IPS-18c (cell line): ENCODE data around the gene MAGEA9.
"Not testable (repeated sequence)": the region's sequence is repeated elsewhere in the genome, so short reads cannot be mapped to it uniquely, and the experiment has no call there.

Source experiments
- H3K4me3 ChIP-seq: 2 replicates; pipeline ENCODE4 v1.7.0; 2013; ENCODE audit warnings: low read depth, mild to moderate bottlenecking, low read length, moderate library complexity; ENCODE audit not compliant: insufficient read depth
- H3K9me3 ChIP-seq: one replicate; pipeline ENCODE4 v1.6.1; 2013; ENCODE audit warnings: mild to moderate bottlenecking, low read length, moderate library complexity; ENCODE audit not compliant: control insufficient read depth, insufficient read depth

The MAGEA9 gene

DNA sequence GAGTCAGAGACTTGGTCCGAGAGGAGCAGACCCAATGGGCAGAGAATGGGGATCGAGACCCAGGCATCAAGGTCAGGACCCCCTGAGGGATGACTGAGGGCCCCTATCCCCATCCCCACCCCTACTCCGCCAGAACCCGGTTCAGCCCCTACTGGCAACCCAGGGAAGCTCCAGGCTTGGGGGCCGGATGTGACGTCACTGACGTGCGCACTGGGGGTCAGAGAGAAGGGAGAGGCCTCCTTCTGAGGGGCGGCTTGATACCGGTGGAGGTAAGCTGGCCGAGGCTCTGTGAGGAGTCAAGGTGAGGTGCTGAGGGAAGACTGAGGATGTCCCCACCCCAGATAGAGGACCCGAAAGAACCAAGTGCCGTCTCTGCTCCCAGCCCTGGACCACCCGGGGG is at the start of gene MAGEA9:
Gene MAGEA9 (plus strand): TSS at position 204 of the 400 bp plus-strand sequence. CDS start 4,281 bp downstream, outside the sequence.
- not testable (repeated sequence) for H3K4me3 ChIP-seq, H3K9me3 ChIP-seq

DNA sequence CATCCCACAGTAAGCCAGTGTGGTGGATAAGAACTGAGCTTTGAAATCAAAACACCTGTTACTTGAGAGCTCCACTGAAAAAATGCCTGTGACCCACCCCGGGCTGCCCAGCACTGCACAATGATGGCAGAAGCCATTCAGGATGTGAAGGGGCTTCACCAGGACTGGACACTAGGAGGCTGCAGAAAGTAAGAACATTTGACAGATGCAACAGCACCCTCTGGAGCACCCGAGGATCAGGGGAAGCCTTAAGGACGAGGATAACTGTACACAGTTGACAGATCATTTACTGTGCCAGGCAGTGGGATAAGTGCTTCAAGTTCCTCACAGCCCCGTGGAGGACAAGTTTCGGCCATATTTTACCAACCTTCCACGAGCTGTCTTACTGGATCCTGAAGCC is 39.5 kb upstream of the MAGEA9 start:
- H3K4me3 ChIP-seq, H3K9me3 ChIP-seq: not testable (repeated sequence)

DNA sequence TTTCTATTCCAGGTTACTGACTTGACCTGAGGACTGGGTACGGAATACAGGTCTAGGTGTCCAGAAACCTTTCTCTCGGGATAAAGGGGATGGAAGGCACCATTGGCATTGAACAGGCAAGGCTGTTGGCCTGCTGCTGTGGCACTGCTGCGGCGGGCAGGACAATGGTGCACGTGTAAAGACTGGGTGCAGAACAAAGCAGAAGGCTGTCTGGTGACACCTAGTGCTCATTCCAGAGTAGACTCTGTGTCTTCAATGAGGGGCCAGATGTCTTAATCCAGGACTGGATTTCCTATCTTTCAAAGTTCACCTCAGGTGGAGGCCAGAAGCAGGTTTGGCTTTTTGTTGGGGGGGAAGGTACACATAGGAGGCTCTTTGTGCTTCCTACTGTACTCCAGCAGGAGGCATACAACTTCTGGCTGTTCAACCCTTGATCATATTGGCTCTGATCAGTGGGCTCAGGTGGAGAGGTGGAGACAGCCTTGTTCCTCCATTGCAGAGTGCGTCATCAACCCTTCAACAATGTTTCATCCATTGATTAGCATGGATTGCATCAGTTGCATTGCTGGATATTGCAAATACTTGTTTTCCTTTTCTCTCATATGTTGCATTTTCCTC is 35.2 kb upstream of the MAGEA9 start:
- H3K9me3 ChIP-seq, H3K4me3 ChIP-seq: not testable (repeated sequence)

DNA sequence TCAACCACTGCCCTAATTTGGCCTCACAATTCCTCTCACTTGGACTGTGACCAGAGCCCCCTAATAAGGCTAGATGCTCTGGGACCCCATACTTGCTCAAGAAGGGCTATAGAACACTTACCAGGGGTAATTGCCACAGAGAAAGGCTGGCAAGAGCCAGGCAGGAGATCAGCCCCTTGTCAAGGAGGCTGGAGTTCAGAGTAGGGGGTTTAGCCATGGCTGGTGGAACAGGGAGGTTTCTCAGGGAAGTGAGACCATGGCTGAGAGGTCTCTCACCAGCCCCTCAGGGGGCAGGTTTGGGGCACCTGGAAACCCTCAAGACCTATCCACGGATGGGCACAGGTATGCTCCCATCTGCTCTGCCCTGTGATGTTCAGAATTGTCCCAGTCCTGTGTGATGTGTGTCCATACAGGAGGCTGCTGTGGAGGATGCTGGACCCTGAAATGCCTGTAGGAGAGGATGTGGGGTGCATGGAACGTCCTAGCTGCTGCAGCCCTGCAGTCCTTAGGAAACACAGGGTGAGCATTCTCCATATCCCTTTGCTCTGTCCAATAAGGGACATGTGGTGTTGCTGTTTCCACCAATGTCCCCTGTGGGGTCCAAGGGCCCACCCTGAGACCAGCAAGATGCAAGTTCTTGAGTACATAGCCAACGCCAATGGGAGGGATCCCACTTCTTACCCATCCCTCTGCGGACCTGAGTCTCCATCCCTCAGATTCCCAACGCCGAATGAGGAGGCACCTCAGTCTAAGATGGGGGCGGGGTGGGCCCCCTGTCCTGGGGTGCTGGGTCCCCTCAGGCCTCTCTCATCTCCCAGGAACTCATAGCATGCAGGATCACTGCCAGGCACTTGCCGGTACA is 24.3 kb upstream of the MAGEA9 start:
- Histone ChIP-seq H3K9me3 (peaks cover 4% of the 10 kb centered on the region), H3K4me3 (no peak overlapping the region)

DNA sequence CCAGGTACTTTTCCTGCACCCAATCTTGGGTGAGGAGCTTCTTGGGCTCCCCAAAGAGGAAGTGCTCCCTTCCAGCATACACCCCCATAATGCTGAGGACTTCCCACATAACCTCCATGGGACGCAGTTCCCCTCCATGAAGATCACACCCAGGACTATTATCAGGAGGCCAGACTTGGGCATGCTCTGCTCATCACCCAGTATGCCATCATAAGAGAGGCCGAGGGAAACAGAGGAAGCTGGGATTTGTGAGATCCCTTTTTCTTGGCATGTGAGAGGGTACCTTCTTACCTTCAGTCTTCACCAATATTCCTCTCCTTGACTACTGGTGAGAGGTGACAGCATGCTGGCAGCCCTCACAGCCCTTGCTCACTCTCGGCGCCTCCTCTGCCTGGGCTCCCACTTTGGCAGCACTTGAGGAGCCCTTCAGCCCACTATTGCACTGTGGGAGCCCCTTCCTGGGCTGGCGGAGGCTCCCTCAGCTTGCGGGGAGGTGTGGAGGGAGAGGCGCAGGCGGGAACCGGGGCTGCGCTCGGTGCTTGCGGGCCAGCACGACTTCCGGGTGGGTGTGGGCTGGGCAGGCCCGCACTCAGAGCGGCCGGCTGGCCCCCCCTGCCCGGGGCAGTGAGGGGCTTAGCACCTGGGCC is 23.5 kb upstream of the MAGEA9 start:
- Histone ChIP-seq H3K9me3 (peaks cover 4% of the 10 kb centered on the region), H3K4me3 (no peak overlapping the region)

- not testable (repeated sequence) for H3K4me3 ChIP-seq, H3K9me3 ChIP-seq
These were observed 23.0 kb upstream of the MAGEA9 start for GRCh38 chrX:149758715-149759078.

DNA sequence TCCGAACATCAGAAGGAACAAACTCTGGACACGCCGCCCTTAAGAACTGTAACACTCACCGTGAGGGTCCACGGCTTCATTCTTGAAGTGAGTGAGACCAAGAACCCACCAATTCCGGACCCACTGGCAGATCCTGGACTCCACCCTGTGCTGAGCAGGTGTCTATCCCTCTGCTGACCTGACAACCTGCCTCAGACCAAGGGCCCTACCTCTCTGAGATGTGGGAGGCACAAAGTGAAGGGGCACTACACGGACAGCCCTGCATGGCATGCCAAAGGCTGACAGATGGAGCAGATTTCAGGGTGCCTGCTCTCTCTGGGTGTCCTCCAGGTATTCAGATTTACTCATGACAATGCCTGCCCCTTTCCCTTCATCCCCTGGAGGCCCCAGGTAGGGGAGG is 21.9 kb upstream of the MAGEA9 start:
- peaks cover 4% of the 10 kb centered on the region for H3K9me3 ChIP-seq

DNA sequence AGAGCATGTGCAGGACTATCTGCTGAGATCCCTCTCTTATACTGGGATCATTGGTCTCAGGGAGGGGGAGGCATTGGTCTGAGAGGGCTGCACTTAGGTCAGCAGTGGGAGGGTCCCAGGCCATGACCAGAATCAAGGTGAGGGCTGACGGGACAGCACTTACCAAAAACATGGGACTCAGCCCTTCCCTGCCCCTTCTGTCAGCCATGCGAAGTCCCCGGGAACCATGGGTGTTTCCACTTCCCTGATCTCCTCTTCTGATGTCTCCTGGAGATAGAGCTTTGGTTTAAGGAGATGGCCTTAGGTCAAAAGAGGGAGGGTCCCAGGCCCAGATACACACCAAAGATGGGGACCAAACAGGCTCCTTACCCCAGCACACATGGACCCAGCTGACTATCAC is 20.8 kb upstream of the MAGEA9 start:
- no peaks in the 10 kb centered on the region for H3K9me3 ChIP-seq
- H3K4me3 ChIP-seq: no peak overlapping the region

More for the DNA sequence above, 21.9 kb upstream of the MAGEA9 start:
- H3K4me3 ChIP-seq: no peak overlapping the region

DNA sequence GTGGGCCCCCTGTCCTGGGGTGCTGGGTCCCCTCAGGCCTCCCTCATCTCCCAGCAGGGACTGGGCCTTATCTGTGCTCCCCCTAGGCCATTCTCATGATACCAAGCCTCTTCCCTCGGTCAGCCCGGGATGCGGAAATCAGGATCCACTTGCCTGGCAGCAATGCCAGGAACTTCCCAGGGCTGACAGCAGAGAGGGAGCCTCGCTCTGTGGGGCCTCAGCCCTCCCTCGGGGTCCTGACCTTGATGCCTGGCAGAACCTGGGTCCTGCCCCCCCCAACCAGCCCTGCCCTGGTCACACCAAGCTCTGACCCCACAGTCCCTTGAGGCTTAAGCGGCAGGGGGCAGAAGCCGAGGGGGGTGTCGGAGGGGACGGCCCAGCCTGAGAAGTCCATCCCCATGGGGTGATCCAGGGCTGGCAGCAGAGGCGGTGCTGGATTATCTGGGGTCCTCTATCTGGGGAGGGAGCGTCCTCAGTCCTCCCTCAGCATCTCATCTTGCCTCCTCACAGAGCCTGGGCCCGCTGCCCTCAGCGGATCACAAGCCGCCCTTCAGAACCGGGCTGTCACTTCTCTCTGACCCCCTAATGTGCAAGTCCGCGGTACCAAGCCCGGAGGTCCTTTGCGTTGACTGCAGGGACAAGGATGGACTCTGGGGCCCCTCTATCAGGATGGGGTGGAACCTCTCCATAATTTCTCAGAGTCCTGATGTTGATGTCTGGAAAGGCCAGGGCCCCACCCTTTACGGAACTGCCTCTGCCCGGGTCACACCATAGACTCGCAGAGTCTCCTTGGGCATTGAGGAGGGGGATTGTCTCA is 19.7 kb upstream of the MAGEA9 start:
- not testable (repeated sequence) for H3K9me3 ChIP-seq, H3K4me3 ChIP-seq

DNA sequence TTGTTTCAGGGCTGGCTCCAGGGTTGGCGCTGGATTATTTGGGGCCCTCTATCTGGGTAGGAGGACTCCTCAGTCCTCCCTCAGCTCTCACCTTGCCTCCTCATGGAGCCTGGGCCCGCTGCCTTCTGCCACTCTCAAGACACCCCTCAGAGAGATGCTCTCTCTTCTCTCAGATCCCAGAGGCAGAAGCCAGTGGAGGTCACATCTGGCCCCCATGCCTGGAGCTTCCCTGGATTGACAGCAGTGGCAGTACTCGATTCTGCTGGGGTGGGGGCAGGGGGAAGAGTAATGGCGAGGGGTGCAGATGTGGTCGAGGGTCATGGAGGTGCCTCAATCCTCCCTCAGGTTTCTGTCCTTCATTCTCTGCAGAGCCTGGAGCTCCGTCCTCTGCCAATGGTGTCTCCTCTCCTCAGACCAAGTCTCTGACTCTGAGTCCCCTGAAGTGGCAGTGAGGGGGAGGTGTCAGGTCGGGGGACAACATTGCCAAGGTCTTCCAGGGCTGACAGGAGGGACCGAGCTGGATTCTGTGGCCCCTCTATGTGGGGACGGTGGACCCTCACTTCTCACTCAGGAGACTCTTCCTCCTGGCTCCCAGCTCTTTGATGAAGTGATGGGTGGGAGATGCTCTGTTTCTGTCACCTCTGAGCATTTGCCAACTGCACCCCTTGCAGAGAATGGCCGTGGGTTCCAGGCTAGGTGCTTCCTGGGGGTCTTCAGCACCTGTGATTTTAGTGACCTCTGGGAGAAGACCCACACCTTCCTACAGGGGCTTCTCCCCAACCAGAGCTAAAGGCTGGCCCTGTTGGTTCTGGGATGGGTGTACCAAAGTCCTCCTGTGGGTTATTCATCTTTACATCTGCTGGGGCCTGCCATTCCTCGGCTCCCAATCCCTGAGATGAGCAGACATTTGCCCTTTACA is 18.8 kb upstream of the MAGEA9 start:
- Histone ChIP-seq H3K4me3 (no peak overlapping the region), H3K9me3 (no peaks in the 10 kb centered on the region)

GRCh38 chrX:149770344-149770743 is 11.4 kb upstream of the MAGEA9 start:
- H3K4me3 ChIP-seq, H3K9me3 ChIP-seq: not testable (repeated sequence)

DNA sequence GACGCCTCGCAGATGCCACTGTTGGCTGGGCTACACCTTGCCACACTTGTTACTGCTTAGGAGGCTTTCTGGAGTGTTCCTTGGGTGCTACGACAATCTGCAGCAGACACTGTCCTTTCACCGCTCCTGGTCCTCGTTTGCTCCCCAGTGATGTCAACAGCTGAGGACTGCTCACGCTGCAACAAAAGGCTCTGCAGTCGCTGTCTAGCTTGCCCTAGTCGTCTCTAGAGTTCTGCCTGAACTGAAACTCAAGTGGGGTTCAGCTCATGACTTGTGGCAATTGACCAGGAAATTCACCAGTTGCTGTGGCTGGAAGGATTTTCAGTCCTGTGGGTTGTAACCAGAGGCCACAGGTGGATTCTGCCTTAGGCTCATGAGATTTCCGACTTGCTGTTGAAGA is 8.7 kb upstream of the MAGEA9 start:
- H3K4me3 ChIP-seq, H3K9me3 ChIP-seq: not testable (repeated sequence)

DNA sequence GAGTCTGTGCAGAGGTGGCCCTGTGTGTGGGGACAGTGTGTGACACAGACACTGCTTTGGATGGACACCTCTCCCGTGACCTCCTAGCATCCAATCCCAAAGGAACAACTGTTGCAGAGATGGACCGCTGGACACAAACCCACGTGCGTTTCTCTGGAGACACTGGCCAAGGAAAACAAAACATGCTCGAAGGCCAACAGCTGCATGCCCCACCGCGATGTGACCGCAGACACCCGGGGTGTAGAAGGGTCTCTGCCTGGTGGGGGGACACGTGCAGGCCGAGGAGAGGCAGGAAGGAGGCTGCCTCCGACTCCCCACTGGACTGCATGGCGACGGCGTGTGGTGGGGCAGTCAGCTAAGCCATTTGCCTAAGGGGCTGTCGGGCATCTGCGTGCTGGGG is 8.0 kb upstream of the MAGEA9 start, which contains the start of gene HSFX1:
Gene HSFX1 (plus strand): TSS at position 301 of the 400 bp plus-strand sequence. CDS start 614 bp downstream, outside the sequence.
- not testable (repeated sequence) for H3K9me3 ChIP-seq, H3K4me3 ChIP-seq

DNA sequence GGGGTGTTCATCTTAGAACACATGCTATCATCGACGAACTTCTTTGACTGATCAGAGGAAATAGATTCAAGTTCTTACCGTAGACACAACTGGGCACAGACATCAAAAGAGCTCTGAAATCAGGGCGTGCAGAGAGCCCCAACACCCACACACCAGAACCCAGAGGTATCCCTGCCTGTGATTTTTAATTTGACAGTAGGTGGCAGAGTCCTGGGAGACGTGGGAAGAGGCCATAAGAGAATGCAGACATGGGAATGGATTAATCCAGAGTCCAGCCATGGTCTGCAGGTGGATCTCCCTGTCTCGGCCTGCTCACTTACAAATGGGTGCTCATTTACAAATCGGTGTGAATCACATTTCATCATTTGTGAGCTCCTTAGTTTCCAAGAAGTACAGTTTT is 3.7 kb upstream of the MAGEA9 start:
- not testable (repeated sequence) for H3K9me3 ChIP-seq

DNA sequence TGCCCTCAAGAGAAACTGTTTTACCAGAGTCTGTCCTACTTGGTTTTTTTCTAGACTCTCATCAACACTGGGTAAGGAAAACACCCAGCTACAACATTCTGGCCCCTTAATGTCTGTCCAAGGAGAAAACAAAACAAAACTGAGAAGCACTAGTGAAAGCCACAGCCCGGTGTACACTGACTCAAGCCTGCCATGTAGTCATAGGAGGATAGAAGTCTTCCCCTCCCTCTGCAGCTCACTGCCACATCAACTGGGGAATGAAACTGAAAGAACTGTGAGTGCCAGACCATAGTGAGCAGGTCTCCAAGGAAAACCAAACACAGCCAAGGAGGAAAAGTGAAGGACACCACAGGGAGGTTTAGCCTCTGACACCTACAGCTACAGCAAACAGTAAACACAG is 13.8 kb downstream of the MAGEA9 start:
- H3K9me3 ChIP-seq, H3K4me3 ChIP-seq: not testable (repeated sequence)

More for the DNA sequence above, 3.7 kb upstream of the MAGEA9 start:
- not testable (repeated sequence) for H3K4me3 ChIP-seq

DNA sequence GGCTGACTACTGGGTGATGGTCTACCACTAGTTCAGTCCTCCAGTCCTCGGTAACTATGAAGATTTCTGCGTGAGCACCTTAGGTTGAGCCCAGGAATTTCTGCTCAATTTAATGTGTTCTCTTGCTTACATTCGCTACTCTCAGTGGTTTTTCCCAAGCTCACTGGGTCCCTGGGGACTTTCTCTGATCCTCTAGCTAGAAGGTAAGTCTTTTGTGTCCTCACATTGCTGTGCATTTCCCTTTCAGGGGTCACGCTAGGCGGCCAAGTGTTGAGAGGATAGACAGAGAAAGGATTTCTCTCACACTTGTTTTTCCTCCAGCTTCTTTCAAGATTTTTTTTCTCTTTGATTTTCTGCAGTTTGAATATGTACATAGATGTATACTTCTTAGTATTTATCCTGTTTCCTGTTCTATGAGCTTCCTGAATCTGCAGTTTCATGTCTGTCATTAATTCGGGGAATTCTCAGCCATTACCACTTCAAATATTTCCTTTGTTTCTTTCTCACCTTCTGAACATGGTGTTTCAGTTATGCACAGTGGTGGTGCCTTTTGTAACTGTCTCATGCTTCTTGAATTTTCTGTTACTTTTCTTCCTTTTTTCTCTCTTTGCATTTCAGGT is 17.5 kb downstream of the MAGEA9 start:
- H3K9me3 ChIP-seq: peaks cover 8% of the 10 kb centered on the region
- H3K4me3 ChIP-seq: no peak overlapping the region
